DMS153 treated with DMSO at 0.1 percent for 48 hours (cell line): ENCODE results near the gene TAS1R2.

Experiments
- DNase-seq: peaks from one replicate; lab custom pipeline; 2025; ENCODE audit not compliant: unreplicated experiment; lab: John Stamatoyannopoulos, UW

TAS1R2 gene

DNA sequence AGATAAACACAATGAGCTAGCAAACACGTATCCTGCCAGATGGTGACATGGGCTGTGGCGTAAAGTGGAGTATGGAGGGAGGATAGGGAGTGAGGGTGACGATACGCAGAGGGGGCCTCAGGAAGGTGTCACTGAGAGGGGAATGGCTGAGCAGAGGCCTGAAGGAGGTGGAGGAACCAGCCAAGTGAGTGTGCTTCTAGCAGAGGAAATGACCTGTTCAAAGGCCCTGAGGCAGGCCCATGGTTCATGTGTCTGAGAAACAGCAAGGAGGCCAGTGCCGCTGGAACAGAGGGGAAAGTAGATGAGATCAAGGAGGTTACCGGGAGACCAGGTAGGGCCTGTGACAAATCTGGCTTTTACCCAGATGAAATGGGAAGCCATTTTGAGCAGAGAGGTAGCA, 36.0 kb downstream of the TAS1R2 start:
- DNase-seq = no peak

DNA sequence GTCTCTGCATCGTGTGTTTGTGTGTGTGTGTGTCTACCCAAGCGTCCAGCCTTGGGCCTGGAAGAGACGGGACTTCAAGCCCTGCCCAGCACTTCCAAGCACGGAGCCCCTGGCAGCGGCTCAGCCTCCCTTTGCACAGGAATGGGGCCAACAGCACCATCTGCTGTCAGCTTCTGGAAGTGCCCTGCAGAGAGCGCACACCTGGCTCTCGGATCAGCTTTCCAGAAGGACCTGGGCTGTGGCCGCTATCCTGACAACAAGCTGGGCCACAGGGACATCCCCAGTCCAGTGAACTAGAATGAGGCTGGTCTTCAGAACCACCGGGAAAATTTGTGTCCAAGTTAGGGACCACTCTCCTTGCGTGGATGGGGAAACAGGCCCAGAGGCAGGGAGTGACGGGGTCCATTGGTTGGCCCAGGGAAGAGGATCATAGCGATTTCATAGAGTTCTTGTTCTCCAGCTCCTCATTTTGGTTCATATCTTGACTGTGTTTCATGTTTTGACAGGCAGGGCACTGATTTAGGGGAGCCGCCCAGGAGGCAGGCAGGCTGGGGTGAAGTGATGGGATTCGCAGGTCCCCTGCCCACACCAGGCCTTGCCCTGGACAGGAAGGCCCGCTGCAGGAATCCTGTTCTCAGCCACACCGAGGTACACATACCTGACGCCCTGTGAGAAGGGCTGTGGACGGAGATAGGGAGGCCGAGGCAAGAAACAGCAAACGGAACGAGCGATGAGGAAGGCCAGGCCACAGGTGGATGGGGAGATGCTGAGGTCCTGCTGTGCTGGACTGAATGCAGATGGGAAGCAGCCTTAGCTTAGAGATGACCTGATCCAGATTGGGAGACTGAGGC, 38.4 kb downstream of the TAS1R2 start:
- DNase-seq = peak; percentile 26

DNA sequence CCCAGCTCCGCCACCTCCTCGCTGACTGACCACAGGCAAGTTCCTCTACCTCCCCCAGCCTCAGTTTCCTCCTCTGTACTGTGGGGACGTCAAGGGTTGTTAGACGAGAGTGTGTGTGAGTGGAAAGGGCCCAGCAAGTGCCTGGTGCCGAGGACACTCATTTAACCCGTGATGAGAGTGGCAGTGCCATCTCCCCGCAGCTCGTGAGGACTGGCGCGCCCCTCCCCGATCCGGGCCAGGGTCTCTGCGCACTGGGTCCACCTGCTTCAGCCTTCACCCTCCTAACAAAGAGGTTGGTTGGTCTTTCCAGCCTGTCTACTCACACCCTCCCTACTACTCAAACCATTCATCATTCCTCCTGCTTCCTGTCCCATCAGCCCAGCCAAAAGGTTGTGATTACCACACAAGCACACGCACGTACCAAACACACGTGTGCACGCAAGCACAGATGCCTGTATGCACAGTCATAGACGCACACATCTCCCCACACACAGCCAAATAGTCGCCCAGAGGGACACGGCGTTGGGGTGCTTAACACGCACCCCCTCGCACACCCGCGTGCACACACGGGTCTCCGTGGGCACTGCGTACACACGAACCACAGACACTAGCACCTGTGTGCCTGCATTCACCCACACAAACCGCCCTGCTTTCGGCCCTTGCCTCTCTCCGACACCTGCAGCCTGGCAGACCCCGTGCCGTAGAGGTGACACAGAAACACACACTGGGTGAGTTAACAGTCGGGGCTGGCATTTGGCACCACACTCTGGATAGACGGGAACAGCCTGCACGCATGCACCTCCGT, 39.3 kb downstream of the TAS1R2 start:
- DNase-seq = no peak

DNA sequence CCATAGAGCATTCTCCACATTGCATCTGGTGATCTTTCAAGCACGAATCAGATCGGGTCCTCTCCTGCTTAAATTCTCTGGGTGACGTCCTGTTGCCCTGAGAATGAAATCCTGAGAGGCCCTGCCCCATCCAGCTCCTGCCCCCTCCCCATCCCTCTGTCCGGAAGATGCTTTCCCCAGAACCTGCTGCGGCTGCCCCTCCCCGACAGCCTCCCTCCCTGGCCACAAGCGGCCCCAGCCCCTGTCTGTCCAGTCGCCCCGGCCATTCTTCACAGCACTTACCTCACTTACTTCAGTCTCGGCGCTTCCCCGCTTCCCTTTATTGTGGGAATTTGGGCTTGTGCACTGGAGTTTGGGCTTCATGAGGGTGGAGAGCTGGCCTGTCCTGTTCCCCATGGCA, 40.3 kb downstream of the TAS1R2 start:
- no peak for DNase-seq

DNA sequence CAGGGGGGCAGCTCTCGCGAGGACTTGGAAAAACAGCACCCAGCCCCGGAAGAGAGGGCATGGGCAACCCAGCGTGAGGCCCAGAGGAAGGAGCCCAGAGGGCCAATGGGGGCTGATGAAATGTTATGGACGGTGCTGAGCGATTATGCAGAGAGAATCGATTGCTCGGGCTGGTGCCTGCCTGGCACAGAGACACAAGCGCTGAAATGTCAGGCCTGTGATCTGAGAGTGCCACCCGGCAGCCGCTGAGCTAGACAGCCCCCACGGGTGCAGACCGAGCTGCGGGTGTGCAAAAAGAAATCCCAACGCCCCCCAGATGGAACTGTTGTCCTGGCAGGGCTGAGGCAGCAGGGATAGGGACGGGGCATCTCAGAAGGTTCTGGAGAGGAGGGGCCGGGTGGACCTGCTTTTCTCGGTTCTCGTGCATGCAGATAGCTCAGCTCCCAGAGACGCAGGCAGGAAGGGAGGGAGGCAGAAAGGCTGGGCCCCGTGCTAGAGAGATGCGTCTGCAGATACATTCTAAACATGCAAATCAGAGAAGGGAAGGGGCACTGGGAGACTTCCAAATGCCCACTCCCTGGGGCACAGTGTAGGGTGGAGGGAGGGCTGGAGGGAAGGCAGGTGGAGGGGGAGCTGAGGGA, 41.5 kb downstream of the TAS1R2 start:
- DNase-seq = no peak

DNA sequence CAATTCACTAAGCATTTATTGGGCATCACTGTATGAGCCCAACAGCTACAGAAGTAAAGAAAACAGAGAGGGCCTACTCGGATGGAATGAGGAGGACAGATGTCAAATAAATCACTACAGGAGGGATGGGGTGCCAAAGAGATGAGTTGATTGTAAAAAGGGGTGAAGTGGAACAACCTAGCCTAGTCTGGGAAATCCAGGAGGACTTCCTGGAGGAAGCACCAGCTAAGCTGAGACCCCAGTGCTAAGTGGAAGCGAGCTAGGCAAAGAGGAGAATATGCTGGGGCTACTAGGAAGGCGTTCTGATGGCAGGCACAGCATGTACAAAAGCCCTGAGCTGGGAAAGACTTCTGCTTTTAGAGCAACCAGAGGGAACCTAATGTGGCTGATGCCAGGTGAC, 42.1 kb downstream of the TAS1R2 start:
- no peak for DNase-seq

DNA sequence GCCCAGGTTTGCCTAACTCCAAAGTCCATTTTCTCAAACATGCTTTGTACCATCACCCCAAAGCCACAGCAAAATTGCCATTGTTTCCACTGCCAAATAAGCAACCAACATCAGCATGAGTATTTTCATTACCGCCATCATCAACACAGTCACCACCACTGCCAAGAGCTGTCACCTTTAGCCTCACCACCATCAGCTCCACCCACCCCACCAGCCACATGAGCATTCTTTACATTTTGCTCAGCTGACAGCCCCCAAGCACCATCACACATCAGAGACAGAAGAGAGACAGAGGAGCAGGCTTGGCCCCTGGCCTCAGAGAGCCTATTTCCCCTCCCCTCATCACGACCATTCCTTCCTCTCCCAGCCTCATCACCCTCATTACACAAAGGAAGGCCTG, 42.7 kb downstream of the TAS1R2 start:
- DNase-seq = no peak

DNA sequence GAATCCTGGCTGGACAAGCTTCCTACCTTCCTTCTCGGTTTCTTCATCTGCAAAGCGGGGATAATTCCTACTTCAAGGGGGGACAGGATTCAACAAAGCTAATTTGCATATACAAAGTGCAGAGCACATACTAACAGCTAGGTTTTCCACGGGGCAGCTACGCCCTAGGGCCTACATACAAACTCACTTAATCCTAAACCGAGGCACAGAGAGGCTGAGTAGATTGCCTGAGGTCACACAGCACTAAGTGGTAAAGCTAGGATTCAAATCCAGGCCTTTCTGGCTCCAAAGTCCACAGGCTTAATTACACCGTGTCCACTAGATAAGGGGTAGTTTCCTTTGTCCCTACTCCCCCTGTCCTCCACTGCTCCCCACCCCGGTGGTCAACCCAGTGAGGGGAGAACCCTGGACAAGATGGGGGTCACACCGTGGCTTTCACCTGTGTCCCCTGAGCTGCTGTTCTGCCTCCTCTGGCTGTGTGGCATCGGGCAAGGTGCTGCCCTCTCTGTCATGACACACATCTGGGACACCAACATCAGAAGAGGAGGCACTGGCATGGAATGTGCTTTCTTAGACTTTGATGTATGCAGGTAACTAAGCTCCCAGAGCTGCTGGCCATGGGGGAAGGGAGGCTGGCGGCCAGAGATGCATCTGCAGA, 44.5 kb downstream of the TAS1R2 start:
- DNase-seq = no peak

DNA sequence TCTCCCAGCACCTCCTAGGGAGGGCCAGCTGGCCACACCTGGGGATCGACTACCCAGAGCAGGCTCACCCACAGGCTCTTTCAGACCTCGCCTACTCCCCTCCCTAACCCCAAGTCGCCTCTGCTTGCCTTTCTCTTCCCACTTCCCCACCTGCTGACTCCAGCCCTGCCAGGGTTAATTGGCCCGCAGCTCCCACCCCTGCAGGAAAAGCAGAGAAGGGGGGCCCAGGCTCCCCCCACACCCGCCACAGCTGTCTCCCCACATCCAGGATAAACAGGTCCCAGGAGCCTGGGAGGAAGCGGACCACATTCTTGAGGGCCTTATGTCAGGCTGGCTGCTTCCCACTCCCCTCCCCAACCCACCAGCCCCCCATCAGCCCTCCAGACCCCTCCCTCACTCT, 45.0 kb downstream of the TAS1R2 start:
- DNase-seq = no peak

DNA sequence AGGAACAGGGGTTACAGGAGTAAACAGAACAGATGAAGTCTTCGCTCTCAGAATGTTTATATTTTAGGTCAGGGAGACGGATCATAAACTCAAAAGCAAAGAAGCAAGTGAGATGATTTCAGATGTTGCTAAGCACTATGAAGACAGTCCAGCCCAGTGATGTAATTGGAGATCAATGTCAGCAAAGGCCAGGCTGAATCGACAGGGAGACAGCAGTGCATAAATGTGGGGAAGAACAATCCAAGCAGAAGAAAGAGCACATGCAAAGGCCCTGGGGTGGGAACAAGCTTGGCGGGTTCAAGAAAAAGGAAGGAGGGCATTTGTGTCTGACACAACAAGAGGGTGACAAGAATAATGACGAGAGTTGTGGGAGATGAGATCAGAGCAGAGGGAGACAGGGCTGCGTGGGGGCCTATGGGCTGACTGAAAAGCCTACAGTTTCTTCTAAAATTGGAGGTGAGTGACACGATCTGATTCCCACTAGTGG, 47.0 kb downstream of the TAS1R2 start:
- DNase-seq = no peak

DNA sequence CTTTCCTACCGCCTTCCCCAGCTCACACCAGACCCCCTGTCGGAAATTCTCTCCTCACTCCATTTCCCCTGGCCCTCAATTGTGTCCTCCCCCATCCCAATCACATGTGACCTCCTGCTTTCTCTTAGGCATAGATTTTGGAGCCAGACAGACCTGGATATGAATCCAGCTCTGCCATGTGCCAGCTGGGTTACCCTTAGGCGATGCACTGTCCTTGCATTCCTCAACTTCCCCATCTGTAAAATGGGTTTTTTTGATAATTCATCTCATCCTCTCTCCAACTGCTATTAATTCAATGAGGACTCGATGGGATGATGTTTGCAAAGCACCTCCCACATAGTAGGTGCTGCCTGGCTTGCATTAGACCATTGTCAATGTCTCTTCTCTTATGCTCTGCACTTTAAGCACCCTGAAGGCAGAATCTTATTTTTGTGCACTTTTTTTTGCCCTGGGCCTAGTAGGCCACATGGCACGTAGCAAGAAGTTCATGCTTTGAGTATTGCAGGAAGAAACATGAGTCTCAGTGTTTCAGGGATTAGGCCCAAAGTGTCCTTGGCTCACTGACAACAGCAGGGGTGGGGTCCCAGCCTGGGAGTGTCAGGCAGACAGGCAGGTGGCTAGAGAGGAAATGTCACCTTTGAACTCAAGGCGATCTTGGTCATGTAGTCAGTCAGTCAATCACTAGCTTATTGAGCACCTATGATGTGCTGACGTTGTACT, 47.6 kb downstream of the TAS1R2 start:
- DNase-seq = no peak

DNA sequence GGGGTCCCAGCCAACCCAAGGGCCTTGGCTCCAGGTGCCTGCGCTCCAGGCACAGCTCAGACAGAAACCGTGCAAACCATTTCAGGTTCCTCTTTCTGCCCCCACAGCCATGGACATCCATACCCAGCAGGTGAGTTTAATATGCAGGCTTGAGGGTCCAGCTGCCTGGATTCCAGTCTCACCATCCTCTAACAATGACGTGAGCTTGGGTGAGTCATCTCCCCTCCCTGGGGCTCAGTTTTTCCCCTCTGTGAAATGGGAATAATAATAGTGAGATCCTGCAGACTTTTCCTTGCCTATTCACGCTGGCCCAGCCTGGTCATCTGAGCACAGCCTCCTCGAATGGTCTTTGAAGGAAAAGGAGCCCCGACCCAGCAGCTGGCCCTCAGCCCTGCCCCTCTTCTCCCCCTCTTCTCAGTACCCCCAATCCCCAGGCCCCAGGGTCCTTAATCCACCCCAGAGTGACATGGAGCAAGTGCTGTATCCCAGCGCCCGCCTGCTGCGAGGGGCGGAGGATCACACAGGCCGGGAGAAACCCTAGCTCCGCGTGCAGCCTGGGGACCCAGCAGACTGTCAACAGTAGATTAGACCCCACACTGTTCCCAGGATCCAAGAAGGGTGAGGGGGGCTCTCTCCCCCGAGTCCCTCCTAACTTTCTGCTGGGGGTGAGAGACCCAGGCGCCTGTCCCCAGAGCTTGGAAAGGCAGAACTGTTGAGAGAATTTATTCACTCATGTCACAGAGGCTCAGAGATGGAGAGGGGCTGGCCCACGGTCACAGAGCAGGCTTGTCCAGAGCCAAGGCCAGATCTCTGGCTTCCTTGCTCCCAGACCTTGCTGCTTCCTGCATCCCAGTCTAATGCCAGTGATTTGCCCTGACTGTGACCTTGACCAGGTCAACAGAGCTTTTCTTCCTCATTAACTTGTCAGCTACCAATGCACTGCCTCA, 49.2 kb downstream of the TAS1R2 start:
- DNase-seq = no peak

DNA sequence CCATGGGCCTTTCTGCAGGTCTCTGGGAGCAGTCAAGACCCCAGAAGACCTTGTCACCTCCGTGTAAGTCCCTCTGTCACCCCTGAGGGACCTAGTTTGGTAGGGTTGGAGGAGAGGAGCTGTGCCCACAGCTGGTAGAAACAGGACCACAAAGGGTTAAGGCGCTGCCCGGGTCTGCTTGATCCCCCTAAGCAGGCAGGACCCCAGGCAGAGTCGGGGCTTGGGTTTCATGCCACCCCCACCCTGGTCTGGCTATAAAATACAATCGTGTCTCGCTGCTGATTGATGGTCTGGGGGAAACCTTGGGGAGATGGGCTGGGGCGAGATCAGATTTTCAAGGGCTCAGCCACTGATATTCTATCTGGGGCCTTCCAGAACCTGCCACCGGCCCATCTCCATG, 50.9 kb downstream of the TAS1R2 start:
- no peak for DNase-seq

DNA sequence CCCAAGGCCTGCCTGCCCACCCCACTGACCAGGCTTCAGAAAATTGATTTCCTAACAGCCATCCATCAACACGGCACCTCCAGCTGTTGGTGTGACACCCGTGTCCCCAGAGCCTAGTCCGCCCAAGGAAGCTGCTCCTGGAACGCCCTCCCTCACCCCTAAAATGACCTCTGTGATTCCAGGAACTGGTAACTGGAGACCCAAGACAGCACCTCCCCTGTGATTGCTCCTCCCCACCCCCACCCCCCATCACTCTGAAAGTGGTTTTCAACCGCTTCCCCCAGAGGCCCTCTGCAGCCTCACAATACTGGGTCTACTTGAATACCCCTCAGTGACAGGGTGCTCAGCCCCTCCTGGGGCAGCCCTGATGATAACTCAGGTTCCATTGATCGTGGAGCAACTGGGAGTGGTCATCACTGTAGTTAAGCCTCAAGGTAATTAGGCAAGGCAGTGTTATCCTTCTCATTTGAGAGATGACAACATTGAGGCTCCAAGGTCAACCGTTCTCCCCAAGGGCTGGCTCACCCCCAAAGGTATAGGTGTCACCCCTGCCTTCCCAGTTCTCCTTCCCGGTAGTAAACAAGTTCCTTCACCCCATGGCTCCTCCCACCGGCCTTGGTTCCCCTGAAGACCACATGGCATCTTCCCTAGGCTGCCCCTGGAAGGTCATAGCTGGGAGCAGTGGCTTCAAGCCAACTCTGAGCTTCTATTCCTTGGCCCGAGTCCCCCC, 52.0 kb downstream of the TAS1R2 start:
- DNase-seq = no peak

DNA sequence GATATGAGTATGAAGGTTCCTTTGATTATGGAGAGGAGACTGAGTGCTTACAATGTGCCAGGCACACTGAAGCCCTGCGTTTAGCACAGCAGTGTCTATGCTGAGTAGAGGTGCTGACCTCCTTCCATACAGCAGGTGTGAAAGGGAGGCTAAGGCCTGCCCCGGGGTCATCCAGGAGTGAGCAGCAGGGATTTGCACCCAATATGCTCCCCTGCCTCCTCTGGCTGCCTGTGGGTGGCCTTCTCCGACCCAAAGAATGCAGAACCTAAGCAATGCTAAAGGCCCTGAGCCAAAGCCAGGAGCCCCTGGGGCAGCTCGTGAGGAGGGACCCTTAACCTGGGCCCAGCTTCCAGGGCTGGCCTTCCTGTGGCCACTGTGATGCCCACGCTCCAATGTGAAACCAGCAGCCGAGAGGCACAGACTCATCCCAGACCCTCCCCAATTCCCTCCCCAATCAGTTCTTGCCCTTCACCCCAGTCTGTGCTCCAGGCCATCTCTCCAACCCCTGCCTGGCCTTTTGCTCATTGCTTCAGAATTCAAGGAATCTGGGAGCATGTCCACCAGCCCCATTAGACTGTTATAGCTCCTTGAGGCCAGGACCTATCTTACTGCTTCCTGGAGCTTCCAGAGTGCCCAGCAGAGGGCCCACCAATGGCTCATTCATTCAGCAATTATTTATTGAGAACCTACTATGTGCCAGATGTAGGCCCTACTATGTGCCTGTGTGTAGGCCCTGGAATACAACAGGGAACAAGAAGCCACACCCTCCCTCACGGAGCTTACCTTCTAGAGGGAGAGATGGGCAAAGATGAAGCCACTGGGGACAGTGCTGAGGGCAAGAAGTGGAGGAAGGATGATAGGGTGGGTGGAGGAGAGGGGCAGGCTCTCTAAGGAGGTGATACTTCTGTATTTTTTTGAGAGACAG, 53.3 kb downstream of the TAS1R2 start:
- DNase-seq = no peak

DNA sequence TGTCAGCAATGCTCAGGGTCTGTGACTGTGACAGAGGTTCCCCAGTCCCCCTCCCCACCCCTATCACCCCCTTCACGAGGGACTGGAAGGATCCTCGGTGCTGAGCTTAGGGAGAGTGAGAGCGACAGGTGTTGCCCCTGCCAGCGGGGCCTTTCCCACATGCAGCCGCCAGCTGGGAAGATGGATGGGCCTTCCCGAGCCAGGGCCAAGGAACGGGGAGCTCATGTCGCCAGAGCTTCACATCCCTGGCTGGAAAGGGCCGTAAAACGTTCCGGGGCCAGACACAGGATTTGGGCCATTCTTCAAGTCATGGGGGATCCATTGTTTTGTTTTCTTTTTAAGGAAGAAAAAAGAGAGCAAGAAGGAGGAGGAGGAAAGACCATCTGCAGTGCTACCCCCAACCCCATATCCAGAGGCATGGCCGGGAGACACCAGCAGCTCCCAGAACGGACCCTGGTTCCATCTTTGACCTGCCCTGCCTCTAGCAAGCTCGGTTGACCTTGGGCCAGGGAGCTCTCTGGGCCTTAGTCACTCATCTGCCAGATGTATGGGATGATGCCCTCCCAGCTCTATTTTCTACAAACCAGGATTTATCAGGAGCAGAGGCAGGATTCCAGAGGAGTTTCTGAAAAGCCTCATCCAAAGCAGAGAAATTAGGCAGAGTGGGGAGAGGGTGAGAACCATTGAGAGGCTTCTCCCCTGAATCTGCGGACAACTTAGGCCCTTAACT, 54.1 kb downstream of the TAS1R2 start:
- DNase-seq = no peak

DNA sequence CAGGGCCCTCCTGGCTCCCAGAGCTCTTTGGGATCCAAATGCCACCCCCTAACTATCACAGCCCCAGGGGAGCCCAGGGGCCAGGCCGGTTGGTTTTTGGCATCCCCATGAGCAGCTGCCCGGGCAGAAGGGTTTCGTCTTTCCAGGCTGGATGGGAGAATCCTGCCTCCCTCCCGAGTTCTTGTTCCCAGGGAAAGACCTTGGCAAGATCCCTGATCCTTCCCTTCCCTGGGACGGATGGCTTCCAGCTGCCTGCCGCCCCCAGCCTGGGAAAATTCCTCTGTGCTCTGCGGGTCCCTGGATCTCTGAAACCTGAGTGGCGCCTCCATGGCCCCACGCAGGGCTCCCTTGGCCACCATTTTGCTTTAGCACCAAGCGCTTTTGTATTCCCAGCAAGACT, 55.6 kb downstream of the TAS1R2 start:
- no peak for DNase-seq
